NOMO-1 treated with DMSO at 0.1 percent for 48 hours (cell line): Measurements from ENCODE around the gene PSTPIP1.

Experiments
- DNase-seq: peaks from one replicate; lab custom pipeline; 2025; ENCODE audit not compliant: unreplicated experiment; lab: John Stamatoyannopoulos, UW

Gene PSTPIP1

GRCh38 chr15:77067691-77068367 lies 72.9 kb downstream of the PSTPIP1 start:
- DNase-seq: peak; percentile 78

DNA sequence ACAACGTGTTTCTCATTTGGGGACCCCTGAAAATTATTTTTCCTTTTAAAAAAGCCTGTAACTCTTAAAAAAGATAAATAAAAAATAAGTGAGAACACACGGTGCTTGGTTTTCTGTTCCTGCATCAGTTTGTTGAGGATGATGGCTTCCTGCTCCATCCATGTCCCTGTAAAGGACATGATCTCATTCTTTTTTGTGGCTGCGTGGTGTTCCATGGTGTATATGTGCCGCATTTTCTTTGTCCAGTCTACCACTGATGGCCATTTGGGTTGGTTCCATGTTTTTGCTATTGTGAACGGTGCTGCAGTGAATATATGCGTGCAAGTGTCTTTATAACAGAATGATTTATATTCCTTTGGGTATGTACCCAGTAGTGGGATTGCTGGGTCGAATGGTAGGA lies 73.7 kb downstream of the PSTPIP1 start:
- DNase-seq: no peak

- DNase-seq: no peak
Measured at GRCh38 chr15:77069521-77070121, 74.7 kb downstream of the PSTPIP1 start.

DNA sequence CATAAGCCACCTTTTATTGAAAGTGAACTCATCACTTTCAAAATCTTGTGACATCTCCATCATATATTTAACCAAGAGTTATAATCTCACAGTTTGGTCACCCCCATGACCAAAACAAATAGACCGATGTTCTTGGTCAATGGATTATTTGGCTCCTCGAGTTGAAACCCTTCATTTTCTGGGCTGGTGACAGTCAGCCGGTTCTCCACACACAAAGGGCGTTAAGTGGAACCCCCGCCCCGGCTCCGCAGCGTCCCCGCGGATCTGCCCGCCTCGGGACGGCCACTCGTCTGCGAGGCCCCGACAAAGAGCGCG lies 75.2 kb downstream of the PSTPIP1 start:
- DNase-seq: peak; percentile 32

DNA sequence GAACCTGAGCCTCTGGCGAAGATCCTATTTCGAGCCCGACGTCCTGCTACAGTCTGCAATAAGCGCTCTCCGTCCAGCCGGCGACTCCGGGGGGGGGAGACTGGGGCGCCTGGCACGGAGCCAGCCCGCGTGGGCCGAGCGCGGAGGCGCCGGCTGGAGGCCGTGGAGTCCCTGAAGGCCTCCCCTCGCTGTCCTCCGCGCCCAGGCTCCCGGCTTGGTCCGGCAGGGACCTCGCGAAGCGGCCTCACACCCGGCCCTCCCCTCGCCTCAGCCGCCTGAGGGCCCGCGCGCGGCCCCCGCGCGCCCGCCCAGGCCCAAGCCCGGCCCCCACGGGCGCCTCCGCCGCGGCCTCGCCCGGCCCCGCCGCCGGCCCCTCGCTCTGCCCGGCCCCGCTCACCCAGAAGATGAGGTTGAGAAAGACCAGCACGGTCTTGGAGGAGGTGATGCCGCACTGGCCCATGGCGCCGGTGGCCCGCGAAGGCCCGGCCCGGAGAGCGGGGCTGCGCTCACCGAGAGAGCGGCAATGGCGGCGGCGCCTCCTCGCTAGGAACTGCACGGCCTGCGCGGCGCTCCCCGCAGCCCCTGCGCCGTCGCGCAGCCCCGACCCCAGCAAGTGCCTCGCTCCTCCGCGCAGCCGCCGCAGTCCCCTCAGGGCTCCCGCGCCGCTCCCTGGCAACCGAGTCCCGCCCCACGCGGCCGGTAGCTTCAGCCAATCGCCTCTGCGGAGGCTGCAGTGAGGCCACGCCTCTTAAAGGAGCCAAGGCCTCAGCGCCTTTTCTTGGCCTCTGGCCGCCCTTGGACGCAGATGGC lies 75.8 kb downstream of the PSTPIP1 start, which contains the start of gene TSPAN3:
TSS of gene TSPAN3 (minus strand) at position 615 of the 810 bp plus-strand sequence. CDS start at position 460, 155 bp downstream.
- DNase-seq: peak; percentile 80

- no peak for DNase-seq
Measured at GRCh38 chr15:77071305-77072223, 76.6 kb downstream of the PSTPIP1 start.

DNA sequence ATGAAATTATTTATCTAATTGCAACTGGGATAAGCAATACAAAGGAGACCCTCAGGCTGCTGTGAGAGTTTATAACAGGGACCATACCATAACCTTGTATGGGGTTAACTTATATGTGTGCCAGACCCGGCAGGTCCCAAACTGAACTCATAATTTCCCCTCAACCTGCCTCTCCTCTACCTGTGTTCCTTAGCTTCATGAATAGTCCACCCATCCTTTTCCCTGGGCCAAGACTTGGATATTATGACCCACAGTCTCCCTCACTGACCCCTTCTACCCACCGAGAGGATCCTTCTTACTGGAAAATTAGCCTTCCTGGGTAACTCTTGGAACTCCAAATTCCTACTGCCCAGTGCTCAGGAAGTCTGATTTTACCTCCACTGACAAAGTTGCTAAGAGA lies 79.4 kb downstream of the PSTPIP1 start:
- DNase-seq: no peak

DNA sequence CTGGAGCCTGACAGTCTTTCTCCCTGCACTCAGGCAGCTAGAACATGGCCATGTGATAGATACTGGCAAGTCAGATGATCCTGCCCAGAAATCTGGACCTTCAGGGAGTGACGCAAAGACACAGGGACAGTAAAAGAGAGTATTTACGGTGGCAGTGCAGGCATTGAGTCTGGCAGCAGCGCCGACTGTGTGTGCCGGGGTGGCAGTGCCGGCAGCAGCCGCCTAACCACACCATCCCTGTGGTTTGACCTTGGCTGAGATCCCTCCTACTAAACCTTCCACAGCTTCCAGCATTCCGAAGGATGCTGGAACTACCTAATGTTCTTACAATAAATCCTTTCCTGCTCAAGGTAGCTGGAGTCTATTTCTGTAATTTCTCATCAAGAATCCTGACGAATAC lies 80.6 kb downstream of the PSTPIP1 start:
- no peak for DNase-seq

GRCh38 chr15:77076323-77076915 lies 81.5 kb downstream of the PSTPIP1 start:
- no peak for DNase-seq

- no peak for DNase-seq
Measured at GRCh38 chr15:77081971-77082370, 87.0 kb downstream of the PSTPIP1 start.

DNA sequence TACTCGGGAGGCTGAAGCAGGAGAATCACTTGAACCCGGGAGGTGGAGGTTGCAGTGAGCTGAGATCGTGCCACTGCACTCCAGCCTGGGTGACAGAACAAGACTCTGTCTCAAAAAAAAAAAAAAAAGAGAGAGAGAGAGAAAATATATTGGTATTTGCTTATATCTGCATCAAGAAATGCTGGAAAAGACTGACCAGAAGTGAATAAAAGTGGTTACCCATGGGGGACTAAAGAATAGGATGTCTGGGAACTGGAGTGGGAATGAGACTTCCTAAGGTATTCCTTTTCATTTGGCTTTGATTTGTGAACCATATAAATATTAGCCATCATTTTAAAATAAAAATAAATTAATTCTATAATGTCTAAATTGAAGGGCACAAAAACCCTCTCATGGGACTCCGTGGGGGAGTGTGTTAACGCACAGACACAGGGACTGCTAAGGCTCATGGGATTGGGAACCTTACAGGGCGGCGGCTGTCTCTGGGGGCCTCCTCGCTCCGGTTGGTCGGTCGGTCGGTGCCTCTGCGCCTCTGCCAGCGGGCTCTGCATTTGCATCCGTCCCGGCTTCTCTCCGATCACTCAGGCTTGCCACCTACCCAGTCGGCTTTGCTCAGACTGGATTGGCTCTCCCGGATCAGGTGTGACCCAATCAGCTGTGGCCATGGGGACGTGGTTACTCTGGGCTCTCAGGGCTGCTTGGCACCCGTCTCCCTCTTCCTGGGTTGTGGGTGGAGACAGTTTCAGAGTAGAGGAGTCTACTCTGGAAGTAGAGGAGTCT lies 88.6 kb downstream of the PSTPIP1 start:
- peak; percentile 69 for DNase-seq

GRCh38 chr15:77084436-77084835 lies 89.5 kb downstream of the PSTPIP1 start:
- no peak for DNase-seq

- DNase-seq: peak; percentile 29
Measured at GRCh38 chr15:77085297-77085696, 90.4 kb downstream of the PSTPIP1 start.
